GM10266 (cell line): ENCODE measurements around the gene NACC2.

Experiments used
- DNase-seq: peaks from one replicate; pipeline ENCODE4 v3.0.0; 2012; ENCODE audit errors: extremely low spot score
- CTCF ChIP-seq: IDR thresholded peaks from 2 replicates; pipeline ENCODE4 v1.5.1; 2012; ENCODE audit warnings: mild to moderate bottlenecking, low read depth; ENCODE audit not compliant: control insufficient read depth, insufficient read depth; ENCODE audit errors: missing control alignments

NACC2 gene

DNA sequence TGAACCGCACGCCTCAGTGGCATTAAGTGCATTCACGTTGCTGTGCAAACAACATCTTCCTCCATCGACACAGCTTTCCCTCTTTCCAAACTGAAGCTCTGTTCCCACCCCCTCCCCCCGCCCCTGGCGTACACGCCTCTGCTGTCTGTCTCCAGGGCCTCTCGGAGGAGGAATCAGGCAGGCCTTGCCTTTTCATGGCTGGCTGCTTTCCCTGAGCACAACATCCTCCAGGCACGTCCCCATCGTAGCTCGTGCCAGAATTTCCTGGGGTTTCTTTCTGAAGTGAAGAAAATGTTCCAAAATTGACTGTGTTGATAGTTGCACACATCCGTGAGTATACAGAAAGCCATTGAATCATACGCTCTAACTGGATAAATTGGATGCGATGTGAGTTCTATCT lies 45.9 kb upstream of the NACC2 start:
- DNase-seq, result no peak
- no peak for TF ChIP-seq CTCF

- TF ChIP-seq CTCF, result no peak
- DNase-seq, result no peak
Measured at GRCh38 chr9:136140046-136140445, 45.0 kb upstream of the NACC2 start.

- peak; percentile 75 for DNase-seq
- TF ChIP-seq CTCF, result peak; percentile 47
Measured at GRCh38 chr9:136138566-136138965, 43.5 kb upstream of the NACC2 start.

DNA sequence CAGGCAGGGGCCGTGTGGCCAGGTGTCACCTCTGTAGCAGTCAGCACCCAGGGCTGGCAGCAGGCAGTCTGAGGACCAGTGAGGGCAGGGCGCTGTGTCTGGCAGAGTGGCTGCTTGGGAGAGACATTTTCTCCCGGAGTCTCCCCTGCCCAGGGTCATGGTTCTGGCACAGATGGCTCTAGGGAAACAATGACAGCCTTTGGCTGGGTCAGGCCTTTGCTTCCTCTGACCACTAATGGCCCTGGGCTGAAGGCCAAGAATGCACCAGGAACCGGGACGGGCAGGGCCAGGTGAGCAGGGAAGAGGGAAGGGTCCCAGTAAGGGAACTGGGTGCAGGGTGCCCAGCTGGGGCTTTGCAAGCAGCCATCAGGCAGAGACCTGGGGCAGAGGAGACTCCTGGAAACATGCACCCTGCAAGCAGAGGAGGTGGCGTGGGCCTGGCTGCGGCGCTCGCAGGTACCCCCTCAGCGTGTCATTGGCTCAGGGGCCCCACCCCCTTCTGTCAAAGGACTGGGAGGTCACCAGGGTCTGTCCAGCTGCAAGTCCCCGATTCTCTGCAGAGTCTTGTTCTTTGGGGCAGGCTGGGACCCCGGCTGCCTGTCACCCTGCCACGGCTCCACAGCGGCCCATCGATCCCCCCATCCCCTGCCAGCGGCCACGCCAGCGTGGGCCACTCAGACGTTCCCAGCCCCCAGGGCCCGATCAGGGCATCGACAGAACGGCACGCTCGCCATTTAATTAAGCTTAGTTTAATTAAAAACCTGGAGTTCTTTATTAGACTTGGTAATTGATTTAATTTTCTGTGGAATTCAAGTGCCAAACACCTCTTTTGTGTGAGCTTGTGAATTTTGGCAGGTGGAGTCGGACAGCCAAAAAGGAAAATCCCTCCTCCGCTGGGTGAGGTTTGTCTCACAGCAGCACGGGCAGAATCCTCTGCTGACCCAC lies 42.5 kb upstream of the NACC2 start:
- no peak for TF ChIP-seq CTCF
- no peak for DNase-seq

GRCh38 chr9:136136127-136136925 lies 41.2 kb upstream of the NACC2 start:
- TF ChIP-seq CTCF, result no peak
- no peak for DNase-seq

- no peak for TF ChIP-seq CTCF
- no peak for DNase-seq
Measured at GRCh38 chr9:136135326-136136126, 40.4 kb upstream of the NACC2 start.
